Non-pigmented ciliary epithelial cell (primary cell): ENCODE data around the gene MTIF2.
A peak's percentile ranks its signal among the peaks of the same experiment; 100 is the strongest.
"Not testable (repeated sequence)": the region's sequence is repeated elsewhere in the genome, so short reads cannot be mapped to it uniquely, and the experiment has no call there.

Source experiments
- DNase-seq: peaks from one replicate; pipeline ENCODE4 v3.0.0-alpha.2; 2010; ENCODE audit warnings: low read depth

MTIF2 gene, protein sequence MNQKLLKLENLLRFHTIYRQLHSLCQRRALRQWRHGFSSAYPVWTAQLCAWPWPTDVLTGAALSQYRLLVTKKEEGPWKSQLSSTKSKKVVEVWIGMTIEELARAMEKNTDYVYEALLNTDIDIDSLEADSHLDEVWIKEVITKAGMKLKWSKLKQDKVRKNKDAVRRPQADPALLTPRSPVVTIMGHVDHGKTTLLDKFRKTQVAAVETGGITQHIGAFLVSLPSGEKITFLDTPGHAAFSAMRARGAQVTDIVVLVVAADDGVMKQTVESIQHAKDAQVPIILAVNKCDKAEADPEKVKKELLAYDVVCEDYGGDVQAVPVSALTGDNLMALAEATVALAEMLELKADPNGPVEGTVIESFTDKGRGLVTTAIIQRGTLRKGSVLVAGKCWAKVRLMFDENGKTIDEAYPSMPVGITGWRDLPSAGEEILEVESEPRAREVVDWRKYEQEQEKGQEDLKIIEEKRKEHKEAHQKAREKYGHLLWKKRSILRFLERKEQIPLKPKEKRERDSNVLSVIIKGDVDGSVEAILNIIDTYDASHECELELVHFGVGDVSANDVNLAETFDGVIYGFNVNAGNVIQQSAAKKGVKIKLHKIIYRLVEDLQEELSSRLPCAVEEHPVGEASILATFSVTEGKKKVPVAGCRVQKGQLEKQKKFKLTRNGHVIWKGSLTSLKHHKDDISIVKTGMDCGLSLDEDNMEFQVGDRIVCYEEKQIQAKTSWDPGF

GRCh38 chr2:55268907-55269644 is at the start of gene MTIF2:
TSS of gene MTIF2 (minus strand) at chr2:55269231. CDS start at chr2:55263858, 5,373 bp downstream.
- peak; percentile 63 for DNase-seq

DNA sequence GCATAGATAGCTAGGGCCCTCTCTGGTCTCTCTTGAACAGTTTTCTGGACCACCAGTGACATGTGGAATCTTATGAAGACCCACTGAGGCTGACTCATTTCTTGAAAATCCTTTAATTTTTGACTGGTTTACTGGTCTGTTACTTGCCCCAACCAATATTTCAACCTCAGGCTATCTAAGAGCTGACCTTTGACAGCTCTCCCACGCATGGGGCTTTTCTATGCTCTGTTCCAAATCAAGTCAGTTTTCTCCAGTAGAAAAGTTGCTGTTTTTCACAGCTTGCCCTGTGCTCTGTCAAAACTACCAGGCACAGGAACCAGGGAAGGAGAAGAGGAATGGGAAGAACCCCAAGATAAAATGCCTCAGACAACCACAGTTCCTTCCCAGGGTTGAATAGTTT is 46.0 kb upstream of the MTIF2 start:
- DNase-seq, result no peak

- peak; percentile 10 for DNase-seq
Measured at GRCh38 chr2:55311444-55311870, 42.4 kb upstream of the MTIF2 start.

GRCh38 chr2:55309446-55309845 is 40.4 kb upstream of the MTIF2 start:
- DNase-seq, result peak; percentile 37

GRCh38 chr2:55302241-55302640 is 33.2 kb upstream of the MTIF2 start:
- no peak for DNase-seq

DNA sequence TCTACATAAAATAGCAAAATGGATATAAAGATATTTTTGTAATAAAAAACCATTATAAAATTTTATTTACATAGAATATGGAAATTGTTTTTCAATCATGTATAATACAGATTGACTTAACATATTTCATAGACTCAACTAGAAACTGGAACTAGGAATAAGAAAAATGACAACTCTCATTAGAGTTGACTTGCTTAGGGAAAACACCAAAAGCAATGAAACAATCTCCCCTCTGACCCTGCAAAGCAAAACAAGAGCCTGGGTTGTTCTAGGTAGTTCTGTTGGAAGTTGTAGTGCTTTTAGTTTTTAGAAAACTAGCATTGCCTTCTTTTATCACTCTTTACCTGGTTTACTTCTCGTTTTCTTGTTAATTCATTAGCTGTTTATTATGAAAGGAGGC is 32.2 kb upstream of the MTIF2 start:
- DNase-seq, result no peak

DNA sequence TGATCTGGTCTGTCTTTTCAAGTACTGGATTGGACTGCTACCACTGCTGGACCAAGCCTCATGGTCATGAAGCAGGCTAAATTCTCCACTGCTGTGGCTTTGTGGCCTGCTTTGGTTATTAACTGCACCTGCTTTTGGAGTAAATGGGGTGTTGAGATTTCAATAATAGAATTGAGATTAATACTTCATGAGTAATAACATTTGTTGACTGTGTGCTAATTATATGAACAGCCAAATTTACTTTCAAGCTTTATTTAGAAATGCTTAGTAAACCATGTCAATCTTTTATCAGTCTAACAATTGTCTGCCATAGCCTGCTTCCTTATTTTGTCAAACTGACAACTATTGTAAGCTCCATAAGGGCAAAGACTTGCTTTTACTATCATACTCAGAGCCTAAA is 27.4 kb upstream of the MTIF2 start:
- DNase-seq, result no peak

DNA sequence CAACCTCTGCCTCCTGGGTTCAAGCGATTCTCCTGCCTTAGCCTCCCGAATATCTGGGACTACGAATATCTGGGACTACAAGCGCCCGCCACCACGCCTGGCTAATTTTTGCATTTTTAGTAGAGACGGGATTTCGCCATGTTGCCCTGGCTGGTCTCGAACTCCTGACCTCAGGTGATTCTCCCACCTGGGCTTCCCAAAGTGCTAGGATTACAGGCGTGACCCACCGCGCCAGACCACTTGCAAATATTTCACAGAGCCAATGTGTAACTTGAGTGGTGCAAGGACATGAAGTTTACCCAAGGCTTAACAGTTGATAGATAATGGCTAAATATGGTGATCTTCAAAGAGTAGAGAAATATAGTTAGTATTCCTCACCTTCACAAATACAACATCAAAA is 14.1 kb upstream of the MTIF2 start:
- DNase-seq, result no peak

GRCh38 chr2:55282110-55282917 is 13.3 kb upstream of the MTIF2 start:
- DNase-seq, result peak; percentile 27

- DNase-seq, result not testable (repeated sequence)
Measured at GRCh38 chr2:55280851-55281546, 12.0 kb upstream of the MTIF2 start.

DNA sequence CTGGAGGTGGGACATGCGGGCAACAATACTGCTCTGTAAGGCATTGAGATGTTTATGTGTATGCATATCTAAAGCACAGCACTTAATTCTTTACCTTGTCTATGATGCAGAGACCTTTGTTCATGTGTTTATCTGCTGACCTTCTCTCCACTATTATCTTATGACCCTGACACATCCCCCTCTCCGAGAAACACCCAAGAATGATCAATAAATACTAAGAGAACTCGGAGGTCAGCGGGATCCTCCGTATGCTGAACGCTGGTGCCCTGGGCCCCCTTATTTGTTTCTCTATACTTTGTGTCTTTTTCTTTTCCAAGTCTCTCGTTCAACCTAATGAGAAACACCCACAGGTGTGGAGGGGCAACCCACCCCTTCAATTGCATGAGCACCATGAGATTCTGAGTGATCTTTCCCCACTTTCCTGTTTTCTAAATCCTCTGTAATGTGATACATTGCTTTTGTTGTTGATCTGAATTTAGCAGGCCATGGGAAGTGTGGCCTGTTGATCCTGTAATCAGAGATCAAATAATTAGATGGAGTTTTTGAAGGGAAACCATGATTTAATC is 10.9 kb upstream of the MTIF2 start:
- DNase-seq, result not testable (repeated sequence)

- DNase-seq, result not testable (repeated sequence)
Measured at GRCh38 chr2:55279214-55279835, 10.3 kb upstream of the MTIF2 start.

- no peak for DNase-seq
Measured at GRCh38 chr2:55277310-55277709, 8.3 kb upstream of the MTIF2 start.

- DNase-seq, result not testable (repeated sequence)
Measured at GRCh38 chr2:55274346-55274745, 5.3 kb upstream of the MTIF2 start.

- no peak for DNase-seq
Measured at GRCh38 chr2:55269645-55269990, 587 bp upstream of the MTIF2 start.

GRCh38 chr2:55268288-55268906 is 634 bp downstream of the MTIF2 start:
- no peak for DNase-seq

- DNase-seq, result not testable (repeated sequence)
Measured at GRCh38 chr2:55259586-55259985, 9.4 kb downstream of the MTIF2 start.

- DNase-seq, result no peak
Measured at GRCh38 chr2:55252832-55253231, 16.2 kb downstream of the MTIF2 start.

- DNase-seq, result no peak
Measured at GRCh38 chr2:55247025-55247424, 22.0 kb downstream of the MTIF2 start.

- no peak for DNase-seq
Measured at GRCh38 chr2:55245411-55245810, 23.6 kb downstream of the MTIF2 start.
